ENCODE results near the gene GPANK1.

GPANK1 gene

DNA sequence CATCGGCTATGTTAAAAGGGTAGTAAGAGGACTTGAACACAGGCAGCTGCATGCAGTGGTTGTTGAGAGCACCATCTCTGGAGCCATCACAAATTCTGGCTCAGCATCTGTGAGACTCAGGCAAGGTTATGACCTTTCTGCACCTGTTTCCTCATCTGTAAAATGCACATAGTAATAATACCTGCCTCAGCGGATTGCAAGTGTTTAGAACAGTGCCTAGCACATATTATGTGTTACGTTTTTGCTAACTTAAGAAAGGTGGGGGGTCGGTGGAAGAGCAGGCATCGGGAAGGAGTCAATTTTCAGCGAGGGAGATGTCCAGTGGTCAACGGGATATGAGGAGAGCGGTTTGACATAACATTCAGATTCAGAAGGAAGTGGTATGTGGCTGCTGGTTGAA is 13.2 kb upstream of the GPANK1 start:
- CTCF ChIA-PET, result no interaction called here
- no peak for DNase-seq (ENCODE audit: extremely low spot score)
- POLR2A ChIA-PET, result interaction anchor here (0.7 to 1.8 kb wide), 3 partner anchors 17 to 152 kb away, joined by 3 to 5 read pairs (median 3); partner anchors contain the start of genes C6orf47 and MSH5
- TF ChIP-seq BHLHE40 (IDR thresholded peaks at IDR 0.05; ENCODE audit: borderline replicate concordance) (no peak), FOXK2 (IDR thresholded peaks at IDR 0.05) (no peak), ZNF384 (IDR thresholded peaks at IDR 0.05) (no peak), CTBP1 (IDR thresholded peaks at IDR 0.05; ENCODE audit: borderline replicate concordance) (no peak), ARNT (IDR thresholded peaks at IDR 0.05) (no peak), LEF1 (IDR thresholded peaks at IDR 0.05; ENCODE audit: borderline replicate concordance) (no peak), SP1 (IDR thresholded peaks at IDR 0.05) (no peak), TARDBP (IDR thresholded peaks at IDR 0.05) (no peak), FOXA1 (IDR thresholded peaks at IDR 0.05) (no peak), HDGF (IDR thresholded peaks at IDR 0.05; ENCODE audit: borderline replicate concordance) (no peak)

DNA sequence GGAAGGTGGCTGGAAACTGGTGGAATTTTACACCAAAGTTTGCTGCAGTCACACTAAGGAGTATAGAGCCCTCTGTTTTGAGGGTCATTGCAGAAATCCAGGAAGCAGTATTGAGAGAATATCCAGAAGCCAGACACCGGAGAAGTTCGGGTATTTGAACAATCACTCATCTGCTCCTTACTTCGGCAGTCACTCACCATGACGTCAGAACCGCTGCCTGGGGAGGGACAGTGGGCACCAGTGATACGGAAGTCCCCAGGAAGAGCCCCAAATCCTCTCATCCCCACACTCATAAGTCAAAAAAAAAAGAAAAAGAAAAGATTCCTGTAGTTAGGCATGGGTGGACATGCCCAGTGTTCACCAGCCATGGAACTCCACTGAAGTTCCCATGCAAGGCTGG is 12.1 kb upstream of the GPANK1 start:
- POLR2A ChIA-PET, result interaction anchor here (1.8 kb wide), 1 partner anchor 16 kb away, joined by 5 read pairs; the partner anchor contains the start of gene C6orf47
- no peak for DNase-seq (ENCODE audit: extremely low spot score)
- CTCF ChIA-PET, result no interaction called here
- TF ChIP-seq FOXA1 (IDR thresholded peaks at IDR 0.05), result no peak
- no peak for TF ChIP-seq ZNF384 (IDR thresholded peaks at IDR 0.05)
- no peak for TF ChIP-seq ARNT (IDR thresholded peaks at IDR 0.05)
- no peak for TF ChIP-seq HDGF (IDR thresholded peaks at IDR 0.05; ENCODE audit: borderline replicate concordance)
- no peak for TF ChIP-seq L3MBTL2 (conservative IDR thresholded peaks at IDR 0.05)
- no peak for TF ChIP-seq SUZ12 (IDR thresholded peaks at IDR 0.05)

GRCh38 chr6:31676322-31676903 is 11.6 kb upstream of the GPANK1 start:
- DNase-seq (ENCODE audit: extremely low spot score), result no peak
- no peak for TF ChIP-seq CTBP1 (IDR thresholded peaks at IDR 0.05; ENCODE audit: borderline replicate concordance)
- TF ChIP-seq L3MBTL2 (conservative IDR thresholded peaks at IDR 0.05), result no peak
- POLR2A ChIA-PET, result interaction anchor here (1.0 to 1.8 kb wide), 2 partner anchors 12 to 16 kb away, joined by 3 to 5 read pairs; partner anchors contain the start of genes C6orf47 and GPANK1
- CTCF ChIA-PET, result no interaction called here

GRCh38 chr6:31669676-31670075 is 4.9 kb upstream of the GPANK1 start, which contains the start of gene LY6G5B:
Gene LY6G5B (plus strand): TSS chr6:31669976. CDS start chr6:31670951, 975 bp downstream.
- no peak for TF ChIP-seq FOXA1 (IDR thresholded peaks at IDR 0.05)
- no peak for TF ChIP-seq BHLHE40 (IDR thresholded peaks at IDR 0.05; ENCODE audit: borderline replicate concordance)
- TF ChIP-seq FOXK2 (IDR thresholded peaks at IDR 0.05), result no peak
- no peak for TF ChIP-seq TARDBP (IDR thresholded peaks at IDR 0.05)
- TF ChIP-seq, protein P1, sequence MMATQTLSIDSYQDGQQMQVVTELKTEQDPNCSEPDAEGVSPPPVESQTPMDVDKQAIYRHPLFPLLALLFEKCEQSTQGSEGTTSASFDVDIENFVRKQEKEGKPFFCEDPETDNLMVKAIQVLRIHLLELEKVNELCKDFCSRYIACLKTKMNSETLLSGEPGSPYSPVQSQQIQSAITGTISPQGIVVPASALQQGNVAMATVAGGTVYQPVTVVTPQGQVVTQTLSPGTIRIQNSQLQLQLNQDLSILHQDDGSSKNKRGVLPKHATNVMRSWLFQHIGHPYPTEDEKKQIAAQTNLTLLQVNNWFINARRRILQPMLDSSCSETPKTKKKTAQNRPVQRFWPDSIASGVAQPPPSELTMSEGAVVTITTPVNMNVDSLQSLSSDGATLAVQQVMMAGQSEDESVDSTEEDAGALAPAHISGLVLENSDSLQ (IDR thresholded peaks at IDR 0.05), result no peak
- no peak for TF ChIP-seq ELF4 (IDR thresholded peaks at IDR 0.05)
- no peak for TF ChIP-seq SUZ12 (IDR thresholded peaks at IDR 0.05)
- no peak for TF ChIP-seq SP1 (IDR thresholded peaks at IDR 0.05)
- TF ChIP-seq HDGF (IDR thresholded peaks at IDR 0.05; ENCODE audit: borderline replicate concordance), result no peak
- no peak for TF ChIP-seq CTBP1 (IDR thresholded peaks at IDR 0.05; ENCODE audit: borderline replicate concordance)
- no peak for TF ChIP-seq FOXM1 (IDR thresholded peaks at IDR 0.05; ENCODE audit: borderline replicate concordance)
- no peak for TF ChIP-seq ZNF384 (IDR thresholded peaks at IDR 0.05)
- no peak for TF ChIP-seq NFRKB (IDR thresholded peaks at IDR 0.05)
- no peak for DNase-seq (ENCODE audit: extremely low spot score)
- ChIA-PET CTCF (no interaction called here), POLR2A (interaction anchor here (1.1 to 1.5 kb wide), 2 partner anchors 9 to 34 kb away, joined by 3 to 4 read pairs; partner anchors contain the start of gene C6orf47)

DNA sequence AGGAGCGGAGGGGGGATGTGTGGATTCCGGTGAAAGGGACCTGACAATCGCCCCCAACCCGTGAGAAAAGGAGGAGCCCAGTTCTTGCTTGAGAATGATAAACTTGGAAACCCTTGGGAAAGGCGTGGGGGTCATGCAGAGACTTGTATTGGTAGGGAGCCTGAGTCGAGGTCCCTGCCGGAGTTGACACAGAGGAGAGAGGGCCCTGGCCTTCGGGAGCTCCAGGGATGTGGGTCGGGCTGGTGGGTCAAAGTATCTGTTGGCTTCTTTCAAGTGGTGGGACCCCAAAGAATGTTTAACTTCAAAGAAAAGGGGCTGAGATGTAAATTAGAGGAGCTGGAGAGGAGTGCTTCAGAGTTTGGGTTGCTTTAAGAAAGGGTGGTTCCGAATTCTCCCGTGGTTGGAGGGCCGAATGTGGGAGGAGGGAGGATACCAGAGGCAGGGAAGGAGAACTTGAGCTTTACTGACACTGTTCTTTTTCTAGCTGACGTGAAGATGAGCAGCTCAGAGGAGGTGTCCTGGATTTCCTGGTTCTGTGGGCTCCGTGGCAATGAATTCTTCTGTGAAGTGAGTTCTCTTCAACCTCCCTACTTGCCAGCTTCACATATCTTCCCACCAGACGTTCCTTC is 1.7 kb upstream of the GPANK1 start:
- ChIA-PET POLR2A (interaction anchor here (0.7 to 1.4 kb wide), 6 partner anchors 11 to 181 kb away, joined by 3 to 7 read pairs (median 3); partner anchors contain the start of genes APOM, BAG6 and DDX39B), CTCF (no interaction called here)
- DNase-seq (ENCODE audit: extremely low spot score), result no peak

GRCh38 chr6:31665501-31666336 is 922 bp upstream of the GPANK1 start, which contains the start of gene CSNK2B:
Gene CSNK2B (plus strand): TSS chr6:31666080. CDS start chr6:31666832, 752 bp downstream.
- POLR2A ChIA-PET, result interaction anchor here (0.6 to 5.4 kb wide), 19 partner anchors 9 to 161 kb away, joined by 3 to 138 read pairs (median 4); partner anchors contain the start of genes ABHD16A, APOM, BAG6 and DDX39B
- peak; percentile 98 for DNase-seq (ENCODE audit: extremely low spot score)
- TF ChIP-seq FOXM1 (IDR thresholded peaks at IDR 0.05; ENCODE audit: borderline replicate concordance), result 0 out of 2 replicates have a peak, but pooled peaks have one; percentile 17
- no peak for TF ChIP-seq SP1 (IDR thresholded peaks at IDR 0.05)
- TF ChIP-seq ELF4 (IDR thresholded peaks at IDR 0.05), result peak; percentile 81
- TF ChIP-seq, protein P1 (IDR thresholded peaks at IDR 0.05), result peak; percentile 70
- TF ChIP-seq LEF1 (IDR thresholded peaks at IDR 0.05; ENCODE audit: borderline replicate concordance), result no peak
- TF ChIP-seq ARNT (IDR thresholded peaks at IDR 0.05), result 0 out of 2 replicates have a peak, but pooled peaks have one; percentile 29
- no peak for TF ChIP-seq CTBP1 (IDR thresholded peaks at IDR 0.05; ENCODE audit: borderline replicate concordance)
- TF ChIP-seq BHLHE40 (IDR thresholded peaks at IDR 0.05; ENCODE audit: borderline replicate concordance), result no peak
- no peak for TF ChIP-seq FOXA1 (IDR thresholded peaks at IDR 0.05)
- peak; percentile 62 for TF ChIP-seq L3MBTL2 (conservative IDR thresholded peaks at IDR 0.05)
- CTCF ChIA-PET, result interaction anchor here (0.9 kb wide), 1 partner anchor 70 kb away, joined by 4 read pairs; no protein-coding TSS in a partner anchor

More for the DNA sequence above, 1.7 kb upstream of the GPANK1 start:
- TF ChIP-seq CTBP1 (IDR thresholded peaks at IDR 0.05; ENCODE audit: borderline replicate concordance) (no peak), ARNT (IDR thresholded peaks at IDR 0.05) (no peak), LEF1 (IDR thresholded peaks at IDR 0.05; ENCODE audit: borderline replicate concordance) (no peak), FOXK2 (IDR thresholded peaks at IDR 0.05) (no peak), SUZ12 (IDR thresholded peaks at IDR 0.05) (no peak), HDGF (IDR thresholded peaks at IDR 0.05; ENCODE audit: borderline replicate concordance) (no peak), BHLHE40 (IDR thresholded peaks at IDR 0.05; ENCODE audit: borderline replicate concordance) (no peak), FOXM1 (IDR thresholded peaks at IDR 0.05; ENCODE audit: borderline replicate concordance) (no peak)
- TF ChIP-seq, protein P1 (IDR thresholded peaks at IDR 0.05), result no peak

Measured in HEK293T (cell line).